GM18498 (cell line): Measurements from ENCODE around the gene RDH8.
"Not testable (repeated sequence)": the region's sequence is repeated elsewhere in the genome, so short reads cannot be mapped to it uniquely, and the experiment has no call there.

Experiments used
- ATAC-seq: cut with Tn5 transposase; IDR thresholded peaks from one replicate; pipeline ENCODE4 v1.9.1; 2021; ENCODE audit warnings: mild to moderate bottlenecking, moderate library complexity; ENCODE audit not compliant: unreplicated experiment

Gene RDH8

GRCh38 chr19:10005632-10006334 lies 7.5 kb upstream of the RDH8 start:
- no peak for ATAC-seq

GRCh38 chr19:10006335-10006708 lies 7.0 kb upstream of the RDH8 start:
- ATAC-seq = no peak

- ATAC-seq = no peak
These were observed 6.4 kb upstream of the RDH8 start for GRCh38 chr19:10006752-10007323.

- ATAC-seq = no peak
These were observed 5.7 kb upstream of the RDH8 start for GRCh38 chr19:10007371-10008183.

GRCh38 chr19:10008184-10008765 lies 5.0 kb upstream of the RDH8 start:
- ATAC-seq = no peak

GRCh38 chr19:10009714-10010224 lies 3.5 kb upstream of the RDH8 start:
- no peak for ATAC-seq

- no peak for ATAC-seq
These were observed 3.0 kb upstream of the RDH8 start, which contains the start of gene COL5A3 for GRCh38 chr19:10010247-10010691. Gene COL5A3 (minus strand): TSS chr19:10010504. CDS start chr19:10010385, 119 bp downstream.

GRCh38 chr19:10010939-10011338 lies 2.3 kb upstream of the RDH8 start:
- ATAC-seq = no peak

- ATAC-seq = no peak
These were observed 1.3 kb upstream of the RDH8 start for GRCh38 chr19:10011974-10012373.

- no peak for ATAC-seq
These were observed 743 bp downstream of the RDH8 start for GRCh38 chr19:10013834-10014618.

GRCh38 chr19:10018263-10018662 lies 5.0 kb downstream of the RDH8 start:
- no peak for ATAC-seq

GRCh38 chr19:10018786-10019185 lies 5.5 kb downstream of the RDH8 start:
- no peak for ATAC-seq

- ATAC-seq = no peak
These were observed 6.0 kb downstream of the RDH8 start for GRCh38 chr19:10019246-10019645.

- no peak for ATAC-seq
These were observed 7.6 kb downstream of the RDH8 start for GRCh38 chr19:10020851-10021250.

- ATAC-seq = no peak
These were observed 8.2 kb downstream of the RDH8 start for GRCh38 chr19:10021446-10021845.

- ATAC-seq = no peak
These were observed 8.6 kb downstream of the RDH8 start for GRCh38 chr19:10021863-10022262.

GRCh38 chr19:10023096-10023495 lies 9.8 kb downstream of the RDH8 start:
- not testable (repeated sequence) for ATAC-seq

- no peak for ATAC-seq
These were observed 13.5 kb downstream of the RDH8 start for GRCh38 chr19:10026744-10027143.

- ATAC-seq = peak; percentile 72
These were observed 14.1 kb downstream of the RDH8 start for GRCh38 chr19:10027158-10027997.

GRCh38 chr19:10033614-10034013 lies 20.3 kb downstream of the RDH8 start:
- no peak for ATAC-seq
